Astrocyte (in vitro differentiated cells and primary cell): ENCODE measurements around the gene C1orf226. TPM values are rescaled to one million over a fixed set of nuclear protein-coding genes. Genes with fewer than 3 reads are reported as not detected.

Experiments
- DNase-seq: peaks from one replicate; pipeline ENCODE4 v3.0.0-alpha.2; 2010; ENCODE audit warnings: low read depth
- FAIRE-seq: peaks from 2 replicates; lab custom pipeline; 2011; peaks lifted over from hg19 to GRCh38; lab: Jason Lieb, UNC
- H2AFZ ChIP-seq: 2 replicates; pipeline ENCODE4 v1.6.0; 2012; ENCODE audit warnings: low read depth, low read length, inconsistent platforms
- H3K27ac ChIP-seq: 2 replicates; pipeline ENCODE4 v1.5.1; 2011; ENCODE audit warnings: low read depth, low read length, inconsistent platforms
- H3K27me3 ChIP-seq: 2 replicates; pipeline ENCODE4 v1.6.0; 2011; ENCODE audit warnings: low read length, inconsistent platforms; ENCODE audit not compliant: insufficient read depth
- H3K36me3 ChIP-seq: 2 replicates; pipeline ENCODE4 v1.5.1; 2011; ENCODE audit warnings: low read length, inconsistent platforms; ENCODE audit not compliant: insufficient read depth
- H3K4me1 ChIP-seq: 2 replicates; pipeline ENCODE4 v1.5.1; 2011; ENCODE audit warnings: low read length, inconsistent platforms; ENCODE audit not compliant: insufficient read depth
- H3K4me2 ChIP-seq: 2 replicates; pipeline ENCODE4 v1.6.0; 2012; ENCODE audit warnings: low read length, inconsistent platforms
- H3K4me3 ChIP-seq: 2 replicates; pipeline ENCODE4 v1.5.1; 2011; ENCODE audit warnings: low read depth, mild to moderate bottlenecking, low read length, inconsistent platforms; ENCODE audit not compliant: insufficient read depth
- H3K79me2 ChIP-seq: 2 replicates; pipeline ENCODE4 v1.6.0; 2012; ENCODE audit warnings: mild to moderate bottlenecking, low read length, inconsistent platforms; ENCODE audit not compliant: insufficient read depth
- H3K9ac ChIP-seq: 2 replicates; pipeline ENCODE4 v1.6.0; 2012; ENCODE audit warnings: mild to moderate bottlenecking, low read length, inconsistent platforms
- H3K9me3 ChIP-seq: 2 replicates; pipeline ENCODE4 v1.5.1; 2012; ENCODE audit warnings: low read depth, mild to moderate bottlenecking, low read length, inconsistent platforms; ENCODE audit not compliant: insufficient read depth
- H4K20me1 ChIP-seq: 2 replicates; pipeline ENCODE4 v1.6.0; 2012; ENCODE audit warnings: low read length, inconsistent platforms; ENCODE audit not compliant: insufficient read depth
- H3K27ac Mint-ChIP-seq: one replicate; pipeline ENCODE4 v1.8.0; 2021; ENCODE audit warnings: mild to moderate bottlenecking, mixed read lengths; ENCODE audit not compliant: unreplicated experiment
- H3K27me3 Mint-ChIP-seq: one replicate; pipeline ENCODE4 v1.8.0; 2021; ENCODE audit warnings: low read depth, mixed read lengths; ENCODE audit not compliant: unreplicated experiment
- H3K36me3 Mint-ChIP-seq: one replicate; pipeline ENCODE4 v1.8.0; 2021; ENCODE audit warnings: low read depth, mixed read lengths; ENCODE audit not compliant: unreplicated experiment
- H3K4me1 Mint-ChIP-seq: one replicate; pipeline ENCODE4 v1.8.0; 2021; ENCODE audit warnings: low read depth, mixed read lengths; ENCODE audit not compliant: unreplicated experiment
- H3K4me3 Mint-ChIP-seq: one replicate; pipeline ENCODE4 v1.8.0; 2021; ENCODE audit warnings: mild to moderate bottlenecking, moderate library complexity, mixed read lengths; ENCODE audit not compliant: unreplicated experiment
- H3K9me3 Mint-ChIP-seq: one replicate; pipeline ENCODE4 v1.8.0; 2021; ENCODE audit warnings: mild to moderate bottlenecking, mixed read lengths; ENCODE audit not compliant: unreplicated experiment
- EZH2 ChIP-seq: IDR thresholded peaks from 2 replicates; pipeline ENCODE4 v1.6.1; 2012; ENCODE audit warnings: mild to moderate bottlenecking, low read length, inconsistent platforms; ENCODE audit not compliant: insufficient read depth
- total RNA-seq: library from RNA; stranded (reverse); gene quantifications from 2 replicates; pipeline ENCODE4 v1.2.1, GENCODE V29; 2021
- TF ChIP-seq, protein P1 (sequence below): IDR thresholded peaks from 2 replicates; pipeline ENCODE4 v1.5.1; 2011; ENCODE audit warnings: low read depth, mild to moderate bottlenecking, inconsistent platforms, low read length, moderate library complexity; ENCODE audit not compliant: insufficient read depth

The C1orf226 gene
- total RNA-seq, 1 donor from 2014 or later = 0.73 TPM

GRCh38 chr1:162407539-162407938 is 26.0 kb downstream of the C1orf226 start:
- FAIRE-seq (no peak), DNase-seq (no peak)
- peaks cover 10% of the 10 kb centered on the region for H3K4me1 ChIP-seq
- no peak overlapping the region for H2AFZ ChIP-seq
- no peak overlapping the region for H3K9ac ChIP-seq
- no peaks in the 10 kb centered on the region for H3K79me2 ChIP-seq
- H4K20me1 ChIP-seq = no peaks in the 10 kb centered on the region
- Mint-ChIP-seq H3K9me3 (no peaks in the 10 kb centered on the region), H3K27me3 (no peaks in the 10 kb centered on the region), H3K36me3 (no peaks in the 10 kb centered on the region), H3K27ac (no peak overlapping the region), H3K4me3 (no peak overlapping the region), H3K4me1 (peaks cover 21% of the 10 kb centered on the region)
- no peaks in the 10 kb centered on the region for H3K36me3 ChIP-seq
- no peak overlapping the region for H3K4me3 ChIP-seq
- H3K9me3 ChIP-seq = no peaks in the 10 kb centered on the region
- no peaks in the 10 kb centered on the region for H3K27me3 ChIP-seq
- H3K4me2 ChIP-seq = no peak overlapping the region
- TF ChIP-seq, protein P1, sequence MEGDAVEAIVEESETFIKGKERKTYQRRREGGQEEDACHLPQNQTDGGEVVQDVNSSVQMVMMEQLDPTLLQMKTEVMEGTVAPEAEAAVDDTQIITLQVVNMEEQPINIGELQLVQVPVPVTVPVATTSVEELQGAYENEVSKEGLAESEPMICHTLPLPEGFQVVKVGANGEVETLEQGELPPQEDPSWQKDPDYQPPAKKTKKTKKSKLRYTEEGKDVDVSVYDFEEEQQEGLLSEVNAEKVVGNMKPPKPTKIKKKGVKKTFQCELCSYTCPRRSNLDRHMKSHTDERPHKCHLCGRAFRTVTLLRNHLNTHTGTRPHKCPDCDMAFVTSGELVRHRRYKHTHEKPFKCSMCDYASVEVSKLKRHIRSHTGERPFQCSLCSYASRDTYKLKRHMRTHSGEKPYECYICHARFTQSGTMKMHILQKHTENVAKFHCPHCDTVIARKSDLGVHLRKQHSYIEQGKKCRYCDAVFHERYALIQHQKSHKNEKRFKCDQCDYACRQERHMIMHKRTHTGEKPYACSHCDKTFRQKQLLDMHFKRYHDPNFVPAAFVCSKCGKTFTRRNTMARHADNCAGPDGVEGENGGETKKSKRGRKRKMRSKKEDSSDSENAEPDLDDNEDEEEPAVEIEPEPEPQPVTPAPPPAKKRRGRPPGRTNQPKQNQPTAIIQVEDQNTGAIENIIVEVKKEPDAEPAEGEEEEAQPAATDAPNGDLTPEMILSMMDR = no peak
- no peak for TF ChIP-seq EZH2
- H3K27ac ChIP-seq = no peak overlapping the region

DNA sequence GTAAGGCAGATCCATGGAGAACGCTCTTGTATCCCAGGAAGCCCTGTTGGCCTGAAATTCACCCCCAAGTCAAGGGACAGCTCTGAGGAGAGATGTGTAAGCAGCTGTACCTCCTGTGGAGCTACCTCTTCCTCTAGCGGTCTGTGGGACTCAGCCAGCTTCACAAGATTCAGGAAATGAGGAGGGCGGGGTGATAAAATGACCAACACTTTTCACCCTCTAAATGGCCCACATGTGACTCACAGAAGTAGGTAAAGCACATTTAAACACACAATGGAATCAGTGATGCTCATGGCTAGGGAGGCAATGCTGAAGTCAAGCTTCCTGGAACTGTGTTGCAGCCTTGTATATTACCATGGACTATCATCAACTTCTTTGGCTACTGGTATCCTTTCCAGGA is 30.5 kb downstream of the C1orf226 start, which contains the start of gene SH2D1B:
Gene SH2D1B (minus strand): TSS at position 135 of the 400 bp plus-strand sequence. CDS start 120 bp downstream, at position 15.
- no peak within 1 kb of the TSS for H3K27ac ChIP-seq
- H3K9me3 ChIP-seq = no peaks in the 10 kb centered on the region

DNA sequence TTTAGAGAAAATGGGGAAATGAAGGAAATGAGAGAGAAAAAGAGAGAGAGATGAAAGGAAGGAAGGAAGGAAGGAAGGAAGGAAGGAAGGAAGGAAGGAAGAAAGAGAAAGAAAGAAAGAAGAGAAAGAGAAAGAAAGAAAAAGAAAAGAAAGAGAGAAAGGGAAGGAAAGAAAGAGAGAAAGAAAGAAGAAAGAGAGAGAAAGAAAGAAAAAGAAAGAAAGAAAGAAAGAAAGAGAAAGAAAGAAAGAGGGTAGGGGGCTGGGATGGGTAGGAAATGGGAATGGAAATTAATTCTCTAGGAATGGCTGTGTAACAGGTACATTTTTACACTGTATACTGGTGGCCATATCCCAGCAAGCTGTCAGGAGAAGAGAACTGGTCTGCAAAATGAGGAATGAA is 34.7 kb downstream of the C1orf226 start:
- Histone ChIP-seq H3K9ac (no peak overlapping the region), H3K9me3 (no peaks in the 10 kb centered on the region), H3K4me1 (peaks cover 7% of the 10 kb centered on the region), H2AFZ (no peak overlapping the region), H3K79me2 (no peaks in the 10 kb centered on the region), H3K4me2 (no peak overlapping the region), H3K4me3 (no peak overlapping the region), H3K27me3 (no peaks in the 10 kb centered on the region), H3K27ac (no peak overlapping the region), H3K36me3 (no peaks in the 10 kb centered on the region), H4K20me1 (no peaks in the 10 kb centered on the region)
- TF ChIP-seq EZH2 = no peak
- TF ChIP-seq, protein P1 = no peak
- Mint-ChIP-seq H3K27ac (no peak overlapping the region), H3K4me3 (no peak overlapping the region), H3K4me1 (no peaks in the 10 kb centered on the region), H3K27me3 (peaks cover 3% of the 10 kb centered on the region), H3K36me3 (no peaks in the 10 kb centered on the region), H3K9me3 (no peaks in the 10 kb centered on the region)
- FAIRE-seq = no peak
- no peak for DNase-seq

More for the DNA sequence above, 30.5 kb downstream of the C1orf226 start, which contains the start of gene SH2D1B:
- no peak for TF ChIP-seq EZH2
- TF ChIP-seq, protein P1 = no peak
- Histone ChIP-seq H2AFZ (peak within 1 kb of the TSS; percentile 1), H4K20me1 (no peaks in the 10 kb centered on the region), H3K36me3 (no peaks in the 10 kb centered on the region), H3K4me1 (peaks cover 7% of the 10 kb centered on the region), H3K27me3 (no peaks in the 10 kb centered on the region), H3K4me3 (no peak within 1 kb of the TSS), H3K9ac (no peak within 1 kb of the TSS), H3K79me2 (no peaks in the 10 kb centered on the region), H3K4me2 (peak within 1 kb of the TSS; percentile 15)
- Mint-ChIP-seq H3K36me3 (no peaks in the 10 kb centered on the region), H3K4me1 (peaks cover 4% of the 10 kb centered on the region), H3K4me3 (no peak within 1 kb of the TSS), H3K27ac (no peak within 1 kb of the TSS), H3K27me3 (peaks cover under 1% of the 10 kb centered on the region), H3K9me3 (no peaks in the 10 kb centered on the region)
- DNase-seq (peak; percentile 33), FAIRE-seq (no peak)
